GM12872 (cell line): ENCODE results near the gene ARSB.

Experiments
- TF ChIP-seq, protein P1 (sequence below): IDR thresholded peaks from 3 replicates; pipeline ENCODE4 v1.5.1; 2011; ENCODE audit warnings: low read depth, mild to moderate bottlenecking, low read length, moderate library complexity; ENCODE audit not compliant: insufficient read depth

The ARSB gene

DNA sequence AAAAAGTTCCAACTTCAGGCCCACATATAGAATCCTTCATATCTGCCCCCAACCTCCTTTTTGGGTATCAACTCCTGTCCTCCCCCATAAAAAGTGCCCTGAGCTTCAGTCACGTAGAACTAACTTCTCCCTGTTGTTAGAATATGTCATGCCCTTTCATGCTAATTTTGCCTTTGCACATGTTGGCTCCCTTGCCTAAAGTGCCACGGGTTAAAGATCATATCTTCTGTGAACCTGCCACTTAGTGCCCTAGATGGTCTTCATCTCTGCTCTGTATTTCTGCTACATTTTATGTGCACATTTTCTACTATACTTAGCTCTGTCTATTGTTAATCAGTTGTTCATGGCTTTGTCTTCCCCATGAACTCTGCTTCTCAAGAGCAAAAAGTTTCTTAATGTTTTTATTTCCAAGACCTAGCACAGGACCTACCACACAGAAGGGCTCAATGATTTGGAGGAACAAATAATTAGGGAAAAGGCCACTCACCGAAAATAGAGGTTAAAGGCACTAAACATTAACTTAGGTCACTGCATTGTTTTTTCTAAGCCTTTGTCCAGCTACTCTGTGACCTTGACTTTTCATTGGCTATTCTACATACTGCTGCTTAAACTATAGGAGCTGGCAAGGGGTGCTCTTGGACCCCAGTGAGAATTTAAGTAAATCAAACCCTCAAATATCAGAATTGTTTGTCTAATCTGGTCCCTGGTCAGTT lies 94.3 kb downstream of the ARSB start:
- TF ChIP-seq, protein P1, sequence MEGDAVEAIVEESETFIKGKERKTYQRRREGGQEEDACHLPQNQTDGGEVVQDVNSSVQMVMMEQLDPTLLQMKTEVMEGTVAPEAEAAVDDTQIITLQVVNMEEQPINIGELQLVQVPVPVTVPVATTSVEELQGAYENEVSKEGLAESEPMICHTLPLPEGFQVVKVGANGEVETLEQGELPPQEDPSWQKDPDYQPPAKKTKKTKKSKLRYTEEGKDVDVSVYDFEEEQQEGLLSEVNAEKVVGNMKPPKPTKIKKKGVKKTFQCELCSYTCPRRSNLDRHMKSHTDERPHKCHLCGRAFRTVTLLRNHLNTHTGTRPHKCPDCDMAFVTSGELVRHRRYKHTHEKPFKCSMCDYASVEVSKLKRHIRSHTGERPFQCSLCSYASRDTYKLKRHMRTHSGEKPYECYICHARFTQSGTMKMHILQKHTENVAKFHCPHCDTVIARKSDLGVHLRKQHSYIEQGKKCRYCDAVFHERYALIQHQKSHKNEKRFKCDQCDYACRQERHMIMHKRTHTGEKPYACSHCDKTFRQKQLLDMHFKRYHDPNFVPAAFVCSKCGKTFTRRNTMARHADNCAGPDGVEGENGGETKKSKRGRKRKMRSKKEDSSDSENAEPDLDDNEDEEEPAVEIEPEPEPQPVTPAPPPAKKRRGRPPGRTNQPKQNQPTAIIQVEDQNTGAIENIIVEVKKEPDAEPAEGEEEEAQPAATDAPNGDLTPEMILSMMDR, result no peak

DNA sequence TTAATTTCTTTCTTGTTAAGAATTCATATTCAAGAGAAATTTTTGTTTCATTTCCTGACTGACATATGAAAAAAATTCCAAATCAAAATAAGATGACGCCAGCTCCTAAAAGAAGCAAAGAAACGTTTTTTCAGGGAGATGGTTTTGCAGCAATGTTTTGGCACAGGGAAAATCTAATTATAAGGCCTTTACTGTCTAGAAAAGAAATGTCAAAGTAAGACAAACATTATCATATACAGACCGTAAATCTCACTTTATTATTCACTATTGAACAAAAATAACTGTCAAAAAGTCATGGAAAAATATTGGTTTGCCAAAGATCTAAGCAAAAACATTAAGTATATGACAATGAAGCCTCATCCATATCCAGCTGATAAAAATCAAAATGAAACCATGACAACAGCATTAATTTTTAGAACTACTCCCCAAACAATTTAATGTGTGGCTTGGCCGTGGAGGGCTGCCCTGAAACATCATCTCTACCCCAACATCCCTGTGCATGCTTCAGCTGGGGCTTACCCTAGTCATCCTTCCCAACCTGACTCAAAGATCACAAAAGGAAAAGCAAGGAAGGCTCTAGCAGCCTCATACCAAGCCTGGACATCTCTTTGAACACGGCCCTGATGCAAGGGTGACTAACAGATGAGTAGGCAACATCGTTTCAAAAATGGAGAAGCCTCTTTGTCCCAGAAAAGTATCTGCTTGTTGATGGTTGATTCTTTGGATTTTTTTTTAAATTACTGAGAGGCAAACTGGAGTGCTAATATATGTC lies 95.6 kb downstream of the ARSB start:
- TF ChIP-seq, protein P1, result no peak

DNA sequence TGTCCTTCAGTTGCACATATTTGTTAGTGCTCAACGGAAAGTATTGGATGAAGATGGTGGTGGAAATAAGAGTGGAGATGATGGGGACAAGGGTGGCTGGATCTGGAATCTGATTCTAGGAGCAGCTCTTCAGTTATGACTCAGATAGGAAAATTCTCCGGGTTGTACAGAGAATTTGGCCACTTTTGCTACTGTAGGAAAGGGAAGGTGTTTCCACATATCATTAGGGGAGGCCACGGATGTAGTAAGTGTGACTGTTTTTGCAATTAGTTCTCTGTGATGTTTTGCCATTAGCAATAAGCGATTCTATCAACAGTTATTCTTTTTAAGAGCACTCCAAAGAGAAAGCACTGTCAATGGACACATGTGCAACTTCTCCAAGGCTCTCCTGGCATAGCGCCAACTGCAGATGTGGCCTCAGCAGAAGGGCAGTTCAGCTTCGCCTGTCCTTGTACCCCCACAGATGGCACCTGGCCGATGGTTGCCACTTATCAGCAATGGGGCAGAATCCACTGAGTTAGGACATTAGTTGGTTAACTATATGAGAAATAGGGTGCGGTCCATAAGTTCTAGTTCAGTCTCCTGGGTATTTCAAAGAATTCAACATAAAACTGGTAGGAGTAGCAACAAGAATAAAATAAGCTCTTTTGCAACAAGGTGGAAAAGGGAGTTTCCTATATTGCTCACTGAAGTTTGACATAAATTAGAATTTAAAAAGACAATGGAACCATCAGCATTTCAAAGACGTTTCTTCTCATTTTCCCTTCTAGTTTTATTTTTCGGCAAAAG lies 96.3 kb downstream of the ARSB start:
- TF ChIP-seq, protein P1, result no peak

DNA sequence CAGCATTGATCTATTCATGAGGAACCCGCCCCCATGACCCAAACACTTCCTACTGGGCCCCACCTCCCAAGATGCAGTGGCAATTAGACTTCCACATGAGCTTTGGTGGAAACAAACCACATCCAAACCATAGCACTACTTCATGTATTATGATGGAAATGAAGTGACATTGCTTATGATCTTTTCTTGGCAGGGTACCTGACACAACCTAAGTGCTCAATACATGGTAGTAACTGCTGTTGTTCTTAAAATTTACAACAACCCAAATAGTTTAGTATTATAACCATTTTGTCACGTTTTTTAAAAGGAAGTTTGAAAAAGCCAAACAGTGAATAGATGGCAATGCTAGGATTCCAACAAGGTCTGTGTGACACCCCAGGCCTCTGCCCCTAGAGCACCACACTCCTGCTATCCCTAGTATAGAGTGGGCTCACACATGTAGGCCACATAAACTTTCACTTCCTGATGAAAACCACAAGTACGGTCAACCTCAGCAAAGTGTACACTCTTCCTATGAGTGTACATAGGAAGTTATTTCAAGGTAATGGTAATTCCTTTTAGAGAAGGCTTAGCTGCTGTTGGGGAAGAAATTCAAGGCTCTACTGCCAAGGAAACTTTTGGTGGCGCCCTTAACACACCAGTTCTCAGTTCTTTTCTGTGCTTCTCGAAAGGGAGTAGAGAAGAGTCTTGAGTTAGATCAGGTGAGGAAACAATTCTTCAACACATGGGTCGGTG lies 97.6 kb downstream of the ARSB start:
- TF ChIP-seq, protein P1, result peak; percentile 33; the same call in 2 of the 3 replicates

DNA sequence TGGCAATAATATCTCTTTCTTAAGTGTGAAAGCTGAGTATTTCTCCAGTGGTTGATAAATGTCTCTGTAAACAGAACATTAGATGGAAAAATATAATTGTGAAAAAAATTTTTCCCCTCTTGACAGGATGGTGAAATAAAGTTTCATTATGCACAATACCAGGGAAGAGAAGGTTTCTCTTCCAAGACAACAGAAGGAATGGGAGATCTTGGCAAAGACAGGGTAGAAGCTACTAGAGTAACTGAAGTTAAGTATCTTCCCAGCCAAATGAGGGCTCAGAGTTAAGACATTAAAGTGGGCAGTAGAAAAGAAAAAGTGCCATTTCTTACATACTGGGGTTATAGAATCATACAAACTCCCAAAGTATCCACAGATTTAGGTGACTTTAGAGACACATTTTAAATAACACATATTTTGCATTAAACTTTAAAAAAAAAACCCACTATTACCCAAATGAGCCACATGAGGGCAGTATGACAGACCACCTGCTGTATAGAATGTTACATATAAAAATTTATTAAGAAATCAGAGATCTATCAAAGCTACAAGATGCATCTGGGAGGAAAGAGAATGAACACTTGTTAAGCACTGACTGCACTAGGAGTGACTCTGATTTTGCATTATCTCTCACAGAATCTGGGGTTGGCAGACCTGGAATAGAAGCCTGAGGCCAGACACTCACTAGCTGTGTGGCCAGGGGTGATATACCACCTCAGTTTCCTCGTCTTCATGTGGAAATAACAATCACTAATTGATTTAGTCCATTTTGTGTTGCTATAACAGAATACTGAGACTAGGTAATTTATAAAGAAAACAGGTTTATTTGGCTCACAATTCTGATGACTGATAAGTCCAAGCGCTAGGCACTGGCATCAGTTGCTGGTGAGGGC lies 98.5 kb downstream of the ARSB start:
- TF ChIP-seq, protein P1, result peak; percentile 49; the same call in 2 of the 3 replicates

DNA sequence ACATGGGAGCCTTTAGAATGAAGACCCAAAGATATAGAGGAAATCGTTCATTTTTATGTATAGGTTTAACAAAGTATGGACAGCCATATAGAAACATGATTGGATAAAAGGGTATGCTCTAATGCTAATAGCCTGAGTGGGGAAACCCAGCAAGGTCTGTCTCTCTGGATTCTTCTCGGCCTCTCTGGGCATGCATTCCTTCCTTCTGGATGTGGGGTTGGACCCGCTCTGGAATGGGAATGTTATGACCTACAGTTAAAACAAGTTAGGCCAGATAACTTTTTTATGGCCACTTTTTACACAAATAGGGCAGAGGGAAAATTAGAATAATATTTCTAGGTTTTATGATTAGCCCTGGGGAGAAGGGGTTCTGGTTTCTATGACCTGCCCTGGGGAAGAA lies 103.2 kb downstream of the ARSB start:
- TF ChIP-seq, protein P1, result no peak
